Stimulated activated CD4-positive, alpha-beta T cell treated with anti-CD3 and anti-CD28 coated beads, Interleukin-4, amount 100 ng/mL, for 48 hours (primary cell): Measurements from ENCODE around the gene MACF1.
A peak's percentile ranks its signal among the peaks of the same experiment; 100 is the strongest.

Experiments
- DNase-seq, 2 donors: peaks; one replicate each; pipeline ENCODE4 v3.0.0-alpha.2; 2020; ENCODE audit warnings: low read depth in 2 of 2

Gene MACF1

DNA sequence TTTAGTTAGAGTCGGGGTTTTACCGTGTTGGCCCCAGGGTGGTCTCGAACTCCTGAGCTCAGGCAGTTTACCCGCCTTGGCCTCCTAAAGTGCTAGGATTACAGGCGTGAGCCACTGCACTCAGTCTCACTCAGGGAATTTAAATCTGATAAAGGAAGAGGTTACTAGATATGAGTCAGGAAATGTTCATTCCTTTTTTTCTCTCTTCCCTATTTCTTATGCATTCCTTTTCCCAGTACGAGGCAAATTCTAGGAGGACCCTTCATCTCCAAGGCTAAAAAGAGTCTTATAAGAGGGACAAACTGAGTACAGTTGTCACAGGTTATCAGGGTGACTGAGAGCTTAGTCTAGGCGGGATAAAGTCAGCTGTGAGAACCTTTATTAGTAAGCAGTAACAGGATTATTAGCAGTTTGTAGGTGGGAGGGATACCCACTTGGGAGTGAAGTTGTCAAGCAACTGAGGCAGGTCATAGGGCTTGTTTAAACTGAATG is 9.1 kb downstream of the MACF1 start:
- DNase-seq: no peak

DNA sequence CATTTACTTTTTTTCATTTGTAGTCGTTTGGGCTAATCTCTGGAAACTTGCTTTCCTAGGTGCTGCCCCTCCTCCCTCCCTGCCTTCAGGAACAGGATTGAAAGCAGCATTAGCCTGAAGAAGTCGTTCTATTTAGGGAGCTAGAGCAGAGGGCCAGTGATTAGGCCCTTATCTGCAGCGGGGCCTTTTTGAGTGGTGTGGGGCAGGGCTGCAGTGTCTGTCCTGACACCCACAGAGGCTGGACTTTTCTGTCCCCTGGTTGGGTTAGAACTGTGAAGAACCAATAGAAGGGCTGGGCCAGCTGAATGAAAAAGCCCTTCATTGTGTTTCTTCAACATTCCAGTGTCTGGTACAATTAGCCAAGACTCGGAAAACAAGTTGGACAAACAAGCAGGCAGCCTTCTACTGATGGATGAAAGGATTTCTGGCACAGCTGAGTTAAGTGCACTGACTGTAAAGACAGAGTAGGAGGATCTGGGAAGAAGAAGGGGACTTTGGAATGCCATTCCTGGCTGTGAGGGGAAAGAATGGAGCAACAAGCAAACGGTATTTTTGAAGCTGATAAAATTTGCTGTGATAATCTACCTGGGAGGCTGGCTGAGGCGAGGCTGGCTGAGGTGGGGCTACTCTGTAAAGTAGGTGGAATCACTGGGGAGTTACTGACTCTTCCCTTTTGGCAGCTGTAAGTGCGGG is 9.7 kb downstream of the MACF1 start:
- no peak for DNase-seq

DNA sequence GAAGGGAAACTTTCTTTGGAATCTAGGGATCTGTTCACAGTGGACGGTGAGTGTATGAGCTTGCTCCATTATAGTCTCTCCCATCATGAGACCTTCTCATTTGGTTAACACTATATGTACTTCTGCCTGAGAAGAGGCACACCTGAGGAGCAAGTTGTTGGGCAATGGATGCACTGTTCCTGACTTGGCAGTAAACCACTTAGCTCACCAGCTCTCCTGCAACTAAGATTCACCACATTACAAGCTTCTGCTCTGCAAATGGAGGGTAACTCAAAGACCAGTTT is 10.2 kb downstream of the MACF1 start:
- no peak for DNase-seq

DNA sequence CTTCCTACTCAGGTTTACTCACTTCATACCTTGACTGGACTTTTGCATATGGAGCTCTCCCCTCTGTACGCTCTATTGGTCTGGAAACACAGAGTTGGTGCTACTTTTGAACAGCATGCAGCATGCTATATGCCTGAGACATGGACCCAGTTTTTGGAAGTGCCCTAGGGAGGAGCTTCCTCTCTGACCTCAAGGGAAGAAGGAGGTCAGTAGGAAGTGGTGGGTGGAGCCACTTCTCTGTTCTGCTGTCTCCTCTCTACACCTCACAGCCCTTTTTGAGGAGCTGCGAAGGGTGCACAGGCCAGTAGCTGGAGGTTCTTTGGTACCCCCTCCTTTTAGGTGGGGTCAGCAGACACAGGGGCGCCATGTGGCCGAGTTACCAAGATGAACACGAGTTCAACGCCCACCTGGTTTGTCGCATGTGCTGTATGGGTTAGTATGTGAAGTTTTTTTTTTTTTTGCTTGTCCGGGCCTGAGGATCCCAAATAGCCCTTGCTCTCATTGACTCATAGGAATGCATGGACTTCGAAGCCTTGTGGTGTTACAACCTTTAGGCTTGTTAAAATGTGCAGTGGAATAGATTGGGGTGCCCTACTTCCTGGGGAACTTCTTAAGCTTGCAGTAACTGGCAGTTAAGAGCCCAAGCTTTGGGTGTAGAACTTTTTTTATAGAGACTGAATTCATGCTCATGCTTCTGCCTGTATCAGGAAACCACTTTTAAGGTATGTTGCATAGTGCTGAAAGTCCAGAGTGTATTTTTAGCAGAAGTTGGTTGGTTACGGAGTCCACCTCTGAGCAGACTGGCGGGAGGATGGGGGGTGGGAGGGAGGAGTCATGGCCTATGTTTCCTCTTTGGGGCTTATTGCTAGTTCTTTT is 10.7 kb downstream of the MACF1 start:
- peak in 1 of 2 donors; percentile 12 for DNase-seq

DNA sequence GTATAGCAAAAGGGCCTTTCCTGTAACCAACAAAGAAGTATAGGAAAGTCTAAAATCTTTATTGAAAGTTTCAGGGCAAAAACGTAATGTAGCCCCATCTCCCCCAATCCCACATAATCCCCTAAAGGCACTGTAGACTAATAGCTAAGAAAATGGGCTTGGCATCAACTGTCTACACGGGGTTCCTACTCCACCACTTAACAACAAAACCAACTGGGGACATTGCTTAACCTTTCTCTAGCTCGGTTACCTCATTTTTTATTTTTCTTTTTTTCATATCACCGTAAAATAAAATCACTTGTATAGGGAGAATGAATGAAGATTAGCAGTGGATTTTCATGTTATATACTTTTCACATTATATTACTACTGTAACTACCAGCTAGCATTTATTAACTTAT is 12.3 kb downstream of the MACF1 start:
- DNase-seq: no peak

DNA sequence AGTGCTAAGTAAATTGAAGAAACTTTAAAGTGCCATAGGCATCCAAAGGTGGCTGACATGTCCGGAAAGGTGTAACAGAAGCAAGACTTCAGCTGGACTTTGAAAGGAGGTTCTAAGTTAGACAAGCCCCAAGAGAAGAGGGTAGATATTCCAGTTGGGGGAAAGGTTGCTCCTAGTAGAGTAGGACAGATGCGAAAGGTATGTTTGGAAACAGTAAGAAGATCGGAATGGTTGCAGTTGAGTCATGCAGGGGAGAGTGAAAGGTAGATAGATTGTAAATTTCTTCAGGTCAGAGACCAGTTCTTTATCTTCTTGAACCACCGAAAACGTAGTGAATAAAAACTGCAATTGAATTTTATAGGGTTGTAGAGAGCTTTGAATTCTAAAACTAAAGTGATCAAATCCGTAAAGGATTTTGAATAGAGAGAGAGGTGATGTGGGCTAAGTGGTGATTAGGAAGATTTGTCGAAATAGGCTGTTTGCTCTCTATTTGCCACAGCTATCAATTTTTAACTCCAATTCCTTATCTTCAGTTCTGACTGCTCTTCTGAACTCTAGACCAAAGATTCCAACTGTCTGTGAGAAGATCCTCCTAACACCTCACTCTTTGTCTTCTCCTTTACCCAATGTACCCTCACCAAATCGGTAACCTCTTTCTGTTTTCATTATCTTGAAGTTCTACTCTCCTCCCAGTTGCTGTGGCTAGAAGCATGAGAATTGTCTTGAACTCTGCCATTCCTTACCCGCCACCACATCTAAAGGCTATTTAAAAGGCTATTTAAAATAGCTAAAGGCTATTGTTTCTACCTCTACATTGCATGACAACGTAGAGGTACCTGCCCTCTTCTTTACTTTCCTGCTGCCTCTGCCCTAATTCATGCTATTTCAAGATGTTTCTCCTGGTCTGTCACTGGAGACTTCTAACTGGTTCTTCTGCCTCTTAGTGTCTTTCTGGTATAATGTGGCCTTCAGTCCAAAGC is 16.7 kb downstream of the MACF1 start:
- DNase-seq: no peak

DNA sequence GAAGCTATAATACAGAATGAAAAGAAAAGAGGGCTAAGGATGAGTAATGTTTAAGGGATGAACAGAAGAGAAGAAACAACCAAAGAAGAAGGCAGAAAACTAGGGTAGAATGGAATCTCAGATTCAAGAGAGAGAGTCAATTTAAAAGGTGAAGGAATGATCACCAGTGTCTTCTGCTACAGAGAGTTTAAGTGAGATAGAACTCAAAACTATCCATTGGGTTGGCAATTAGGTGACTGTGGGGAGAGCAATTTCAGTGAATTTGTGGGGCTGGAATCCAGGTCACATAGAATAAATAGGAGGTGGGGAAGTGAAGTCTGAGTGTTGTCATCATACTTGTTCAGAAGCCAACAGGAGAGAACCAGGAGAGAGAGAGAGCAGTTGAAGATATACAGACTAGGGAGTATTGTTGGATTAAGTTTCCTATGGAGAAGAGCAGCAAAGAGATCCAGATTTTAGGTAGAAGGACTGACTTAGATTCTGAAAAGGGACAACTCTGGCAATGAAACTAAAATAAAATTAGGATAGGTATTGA is 19.9 kb downstream of the MACF1 start:
- DNase-seq: no peak

DNA sequence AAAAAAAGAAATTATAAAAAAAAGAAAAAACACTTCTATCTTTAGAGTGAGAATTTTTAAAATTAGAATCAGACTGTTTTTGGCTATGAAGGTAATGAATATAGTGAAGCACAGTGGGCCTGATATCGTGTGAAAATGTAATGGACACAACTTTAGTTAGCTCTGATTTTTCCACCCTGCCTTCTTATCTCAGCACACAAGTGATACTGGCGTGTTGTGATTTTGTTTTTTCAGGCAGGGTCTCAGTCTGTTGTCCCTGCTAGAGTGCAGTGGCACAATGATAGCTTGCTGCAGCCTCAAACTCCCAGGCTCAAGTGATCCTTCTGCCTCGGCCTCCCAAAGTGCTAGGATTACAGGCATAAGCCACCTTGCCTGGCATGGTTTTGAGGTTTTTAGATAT is 22.3 kb downstream of the MACF1 start:
- DNase-seq: no peak

DNA sequence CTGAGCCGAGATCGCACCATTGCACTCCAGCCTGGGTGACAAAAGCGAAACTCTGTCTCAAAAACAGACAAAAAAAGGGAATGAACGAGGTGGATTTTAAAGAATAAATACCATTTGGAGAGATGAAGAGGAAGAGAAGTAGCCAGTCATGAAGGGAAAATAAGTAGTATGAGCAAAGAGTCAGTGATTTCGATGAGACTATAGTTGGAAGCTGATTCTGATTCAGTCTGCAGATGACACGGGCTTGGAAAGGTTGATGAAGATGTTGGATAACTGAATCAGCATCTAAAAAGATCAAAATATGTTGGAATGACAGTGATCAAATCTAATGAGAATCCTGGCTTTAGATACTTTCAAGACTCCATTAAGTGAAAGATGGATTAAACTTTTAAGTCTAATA is 23.8 kb downstream of the MACF1 start:
- no peak for DNase-seq

DNA sequence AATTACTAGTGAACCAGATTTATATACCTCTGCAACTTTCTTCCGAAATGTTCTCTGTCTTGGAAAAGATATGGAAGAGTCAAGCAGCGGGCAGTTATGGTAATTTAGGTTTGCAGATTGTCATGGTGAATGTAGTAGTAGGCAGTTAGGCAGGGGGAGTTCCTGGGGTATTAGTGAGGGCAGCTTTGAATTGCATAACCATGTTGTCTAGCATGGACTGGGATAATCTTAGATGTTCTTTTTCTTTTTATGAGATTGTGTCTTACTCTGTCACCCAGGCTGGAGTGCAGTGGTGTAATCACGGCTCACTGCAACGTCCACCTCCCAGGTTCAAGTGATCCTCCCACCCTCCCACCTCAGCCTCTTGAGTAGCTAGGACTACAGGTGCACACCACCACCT is 25.0 kb downstream of the MACF1 start:
- no peak for DNase-seq

DNA sequence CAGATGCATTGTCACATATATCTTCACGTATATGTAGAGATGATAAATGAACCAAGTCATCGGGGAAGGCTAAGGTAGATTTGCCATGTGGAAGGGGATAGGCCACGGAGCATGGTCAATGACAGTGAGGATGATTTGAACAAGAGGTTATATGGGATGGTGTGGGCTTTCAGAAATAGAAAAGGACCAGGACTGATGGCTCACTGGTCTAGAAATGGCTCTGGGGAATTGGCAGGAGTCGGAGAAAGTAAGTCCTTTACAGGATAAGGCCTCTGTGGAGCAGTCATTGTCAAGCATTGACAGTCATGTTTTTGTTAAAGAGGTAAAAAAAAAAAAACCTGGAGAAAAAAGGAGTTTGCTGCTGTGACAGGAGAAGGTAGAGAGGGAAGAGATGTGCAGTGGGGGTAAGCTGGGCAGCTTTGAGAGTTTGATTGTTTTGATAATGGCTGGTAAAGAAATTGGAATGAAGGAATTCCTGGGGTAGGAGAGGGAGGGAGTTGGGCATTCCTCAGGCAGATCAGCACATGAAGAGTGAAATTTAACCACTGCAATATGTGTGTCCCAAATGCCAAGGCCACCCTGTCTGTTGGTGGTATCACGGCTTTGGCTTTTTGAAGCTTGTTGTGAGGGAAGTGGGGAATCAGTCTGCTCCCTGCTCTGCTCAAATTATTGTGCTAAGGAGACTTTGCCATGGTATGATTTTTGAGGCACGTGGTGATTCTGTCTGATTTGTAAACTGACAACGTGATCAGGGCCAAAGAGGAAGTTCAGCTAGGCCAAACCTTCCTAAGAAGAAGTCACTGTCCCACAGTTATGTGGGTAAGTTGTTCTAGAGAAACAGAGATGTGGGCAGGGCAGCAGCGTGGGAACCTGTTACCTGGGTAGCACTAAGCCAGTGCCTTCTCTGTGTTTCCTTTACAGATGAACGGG is 26.0 kb downstream of the MACF1 start:
- DNase-seq: peak in 1 of 2 donors; percentile 9

DNA sequence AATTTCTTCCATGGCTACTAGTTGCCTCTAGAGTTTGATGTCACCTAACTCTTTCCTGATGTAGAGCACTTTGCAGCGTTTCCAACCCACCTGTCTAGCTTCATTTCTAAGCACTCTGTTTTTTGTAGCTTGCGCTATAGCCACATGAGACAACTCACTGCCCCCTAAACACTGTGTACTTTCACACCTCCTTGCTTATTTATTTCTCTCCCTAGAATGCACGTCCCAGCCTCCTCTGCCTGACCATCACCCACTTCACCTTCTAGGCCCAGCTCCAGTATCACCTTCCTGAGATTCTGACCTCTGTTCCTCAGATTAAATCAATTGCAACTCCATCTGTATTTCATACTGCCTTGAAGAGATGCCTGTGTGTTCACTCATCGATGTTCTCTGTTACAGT is 32.5 kb downstream of the MACF1 start:
- DNase-seq: no peak

DNA sequence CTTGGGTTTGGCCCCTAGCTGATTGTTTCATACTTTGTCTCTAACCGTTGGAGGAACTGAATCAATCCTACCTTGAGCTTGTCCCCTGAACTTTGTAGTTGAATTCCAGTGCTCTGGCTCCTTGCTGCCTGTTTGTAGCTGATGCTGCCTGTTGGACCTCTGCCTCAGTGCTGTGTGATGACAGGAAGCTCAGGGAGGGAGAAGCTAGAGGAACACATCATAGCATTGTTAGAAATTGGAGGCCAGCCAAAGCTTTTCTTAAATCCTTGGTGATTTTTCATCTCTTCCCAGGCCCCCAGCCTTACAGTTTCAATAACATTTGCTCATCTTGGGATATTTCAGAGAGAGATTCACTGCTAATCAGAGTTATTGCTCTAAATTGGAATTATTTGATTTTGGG is 34.0 kb downstream of the MACF1 start:
- no peak for DNase-seq

DNA sequence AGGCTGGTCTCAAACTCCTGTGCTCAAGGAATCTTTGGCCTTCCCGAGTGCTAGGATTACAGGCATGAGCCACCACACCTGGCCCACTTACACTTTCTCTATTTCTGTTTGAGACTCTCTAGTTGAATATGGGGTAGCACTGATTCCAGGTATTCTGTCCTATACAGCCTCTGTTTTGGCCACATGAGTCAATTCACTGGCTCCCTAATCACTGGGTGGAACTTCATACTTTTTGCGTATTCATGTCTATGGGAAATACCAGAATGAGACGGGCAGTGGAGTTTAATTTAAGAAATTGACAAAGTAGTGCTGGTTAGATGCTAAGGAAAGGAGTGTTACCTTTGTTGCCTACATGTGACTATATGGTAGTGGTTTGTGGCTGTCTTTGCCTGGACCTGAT is 35.5 kb downstream of the MACF1 start:
- no peak for DNase-seq

DNA sequence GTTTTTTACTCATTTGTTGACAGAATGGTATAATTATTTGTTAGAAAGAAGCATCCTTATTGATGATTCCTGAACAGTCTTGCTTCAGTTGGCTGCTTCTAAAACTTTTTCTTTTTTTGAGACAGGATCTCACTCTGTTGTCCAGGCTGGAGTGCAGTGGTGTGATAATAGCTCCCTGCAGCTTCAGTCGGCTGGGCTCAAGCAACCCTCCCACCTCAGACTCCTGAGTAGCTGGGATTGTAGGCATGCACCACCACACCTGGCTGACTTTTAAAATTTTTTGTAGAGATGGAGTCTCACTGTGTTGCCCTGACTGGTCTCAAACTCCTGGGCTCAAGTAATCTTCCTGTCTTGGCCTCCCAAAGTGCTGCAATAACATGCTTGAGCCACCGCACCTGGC is 38.8 kb downstream of the MACF1 start:
- DNase-seq: no peak

DNA sequence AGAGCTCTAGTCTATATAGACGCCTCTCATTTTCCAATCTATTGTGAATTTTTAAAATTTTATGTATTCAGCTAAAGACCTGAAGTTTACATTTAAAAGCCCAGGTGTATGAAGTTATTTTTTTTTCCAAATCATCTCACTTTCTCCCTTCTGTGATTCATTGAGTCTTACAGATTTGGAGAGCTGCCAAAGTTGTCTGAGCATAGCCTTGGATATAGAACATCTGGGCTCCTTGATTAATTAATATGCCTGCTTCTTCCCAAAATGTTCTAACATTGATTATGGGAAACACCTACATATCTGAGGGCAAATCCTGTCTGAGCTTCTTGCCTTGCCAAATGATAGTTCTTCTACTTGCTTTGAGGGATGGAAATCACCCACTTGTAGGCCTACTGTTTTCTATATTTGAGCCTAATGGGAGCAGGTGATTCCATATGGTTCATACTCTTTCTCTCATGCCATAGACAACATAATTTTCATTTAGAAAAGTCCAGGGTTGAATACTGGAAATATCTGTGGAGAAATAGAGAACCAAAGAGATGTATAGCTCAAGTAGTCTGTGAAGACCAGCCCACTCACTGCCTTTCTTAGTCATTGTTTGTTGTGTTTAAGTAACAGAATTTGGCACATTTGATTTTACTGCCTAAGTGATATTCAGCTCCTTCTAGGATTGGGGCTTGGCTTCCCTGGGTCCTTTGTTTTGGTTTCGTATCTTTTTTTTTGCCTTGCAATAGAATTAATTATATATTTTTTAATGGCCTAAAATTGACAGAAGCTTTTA is 46.2 kb downstream of the MACF1 start:
- DNase-seq: no peak

DNA sequence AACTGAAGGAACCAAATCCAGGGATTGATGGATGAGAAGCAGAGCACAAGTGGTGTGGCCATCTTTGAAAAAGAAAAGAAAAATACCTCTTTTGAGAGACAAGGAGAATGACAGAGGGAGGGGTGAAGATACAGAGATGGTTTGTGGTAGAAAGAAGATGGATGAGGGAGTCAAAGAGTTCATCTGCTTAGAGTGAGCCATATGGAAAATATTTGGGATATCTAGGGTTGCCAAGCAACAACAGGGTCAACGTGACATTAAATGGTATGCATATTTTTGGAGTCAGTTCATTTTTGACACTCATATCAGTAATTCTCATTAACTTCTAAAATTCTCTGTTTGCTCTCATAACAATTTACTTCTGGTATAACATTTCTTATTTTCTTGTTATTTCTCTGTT is 50.7 kb downstream of the MACF1 start:
- DNase-seq: no peak

DNA sequence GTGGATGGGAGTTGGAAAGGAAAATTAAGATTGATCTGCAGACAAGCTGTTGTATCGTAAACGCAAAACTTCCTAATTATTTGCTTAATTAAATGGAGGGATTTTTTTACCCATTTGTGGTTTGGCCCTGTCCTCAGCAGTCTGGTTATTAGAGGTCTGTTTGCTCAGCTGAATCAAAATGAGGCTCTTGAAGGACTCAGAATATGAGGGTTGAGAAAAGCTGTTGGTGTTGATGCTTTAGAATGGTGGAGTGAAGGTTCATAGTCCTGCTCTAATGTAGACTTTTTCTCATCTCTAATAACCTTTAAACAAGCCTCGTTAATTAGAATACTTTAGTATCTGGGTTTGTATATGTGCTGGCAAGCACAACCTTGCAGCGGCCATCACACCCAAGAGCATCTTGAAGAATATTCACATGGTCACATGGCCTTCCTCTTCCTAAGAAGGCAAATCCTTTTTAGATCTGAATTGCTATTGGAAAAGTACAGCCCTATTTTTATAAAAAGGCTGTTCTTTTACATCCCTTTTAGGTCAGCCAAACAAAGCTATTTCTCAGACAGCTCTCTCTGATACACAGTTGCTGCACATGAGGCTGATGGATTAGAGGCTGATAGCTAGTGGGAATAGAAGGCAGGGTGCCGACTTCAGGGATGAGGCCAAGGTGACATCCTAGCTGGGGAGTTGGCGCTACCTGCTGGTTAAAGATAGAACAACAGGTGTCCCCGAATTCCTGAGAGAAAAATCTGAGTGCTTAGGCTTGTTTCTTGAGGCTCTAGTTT is 53.8 kb downstream of the MACF1 start:
- peak; percentile 49 to 58 for DNase-seq

DNA sequence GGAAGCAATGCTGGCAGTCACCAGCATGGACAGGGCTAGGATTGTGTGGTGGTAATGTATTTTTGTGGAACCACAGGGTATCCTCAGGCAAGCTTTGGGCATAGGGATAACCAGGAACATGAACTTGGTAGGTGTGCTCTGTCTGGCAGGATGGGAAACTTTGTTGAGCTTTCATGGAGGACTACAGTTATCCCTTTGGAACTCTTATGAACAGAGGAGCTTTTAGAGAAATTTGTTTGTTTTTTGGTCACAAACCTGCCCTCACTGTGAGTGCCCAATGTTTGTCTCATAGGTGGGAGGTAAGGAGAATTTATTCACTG is 54.4 kb downstream of the MACF1 start:
- no peak for DNase-seq
